Fibroblast of lung (primary cell): ENCODE results near the gene C12orf56. TPM values are rescaled to one million over a fixed set of nuclear protein-coding genes. Genes with fewer than 3 reads are reported as not detected.

Experiments
- DNase-seq, 2 donors: peaks; one replicate each; pipeline versions ENCODE4 v3.0.0 to v3.0.0-alpha.2; 2010; ENCODE audit warnings: low read depth in 2 of 2
- H2AFZ ChIP-seq: 2 replicates; pipeline ENCODE4 v1.5.1; 2012; ENCODE audit warnings: low read length, control low read depth, inconsistent platforms
- H3K27ac ChIP-seq: 2 replicates; pipeline ENCODE4 v1.5.1; 2011; ENCODE audit warnings: low read length, control low read depth; ENCODE audit not compliant: insufficient read depth
- H3K27me3 ChIP-seq: 2 replicates; pipeline ENCODE4 v1.5.1; 2011; ENCODE audit warnings: mild to moderate bottlenecking, low read length; ENCODE audit not compliant: control insufficient read depth, insufficient read depth
- H3K36me3 ChIP-seq: 2 replicates; pipeline ENCODE4 v1.5.1; 2011; ENCODE audit warnings: low read length; ENCODE audit not compliant: control insufficient read depth, insufficient read depth
- H3K4me1 ChIP-seq: 2 replicates; pipeline ENCODE4 v1.5.1; 2011; ENCODE audit warnings: low read length; ENCODE audit not compliant: control insufficient read depth, insufficient read depth; ENCODE audit errors: extremely low read depth
- H3K4me2 ChIP-seq: 2 replicates; pipeline ENCODE4 v1.5.1; 2011; ENCODE audit warnings: low read length, control low read depth; ENCODE audit not compliant: insufficient read depth; ENCODE audit errors: extremely low read depth
- H3K4me3 ChIP-seq, 4 experiments: fragments of 200-600 bp in 1 of 4; sonication (generic) in 1 of 4; replicated peaks in 1 of 4; 2 replicates each; pipeline ENCODE4 v1.5.1; 2011 to 2016; ENCODE audit warnings: low read length in 4 of 4, low read depth in 3 of 4, mild to moderate bottlenecking in 3 of 4, control low read depth in 2 of 4, inconsistent platforms in 1 of 4, mixed read lengths in 1 of 4; ENCODE audit not compliant: insufficient read depth in 1 of 4; ENCODE audit errors: control extremely low read depth in 1 of 4
- H3K79me2 ChIP-seq: 2 replicates; pipeline ENCODE4 v1.5.1; 2012; ENCODE audit warnings: mild to moderate bottlenecking, low read length, inconsistent platforms; ENCODE audit not compliant: control insufficient read depth, insufficient read depth
- H3K9ac ChIP-seq: 2 replicates; pipeline ENCODE4 v1.5.1; 2011; ENCODE audit warnings: mild to moderate bottlenecking, low read length, control low read depth; ENCODE audit not compliant: insufficient read depth
- H3K9me3 ChIP-seq: 2 replicates; pipeline ENCODE4 v1.5.1; 2012; ENCODE audit warnings: low read depth, low read length; ENCODE audit not compliant: control insufficient read depth, insufficient read depth
- H4K20me1 ChIP-seq: 2 replicates; pipeline ENCODE4 v1.5.1; 2011; ENCODE audit warnings: low read length; ENCODE audit not compliant: control insufficient read depth, insufficient read depth; ENCODE audit errors: extremely low read depth
- CTCF ChIP-seq, 2 donors: IDR thresholded peaks in 1 of 2; conservative IDR thresholded peaks in 1 of 2; 1 replicate in 1 of 2; 2 replicates in 1 of 2; pipeline ENCODE4 v1.5.1; 2011 to 2012; ENCODE audit warnings: low read length in 2 of 2, control low read depth in 1 of 2, inconsistent platforms in 1 of 2, low read depth in 1 of 2, mild to moderate bottlenecking in 1 of 2
- EZH2 ChIP-seq: IDR thresholded peaks from 2 replicates; pipeline ENCODE4 v1.5.1; 2012; ENCODE audit warnings: low read length, control low read depth, mild to moderate bottlenecking; ENCODE audit errors: missing control alignments
- polyA plus RNA-seq, 2 donors: library from polyadenylated mRNA; depleted of rRNA in 1 of 2; stranded (reverse) in 1 of 2; unstranded in 1 of 2; fragments of >200 nt; gene quantifications; 2 replicates each; pipeline ENCODE4 v1.2.1, GENCODE V29; 2011 to 2012; ENCODE audit warnings: missing spikeins in 1 of 2
- total RNA-seq: library from RNA; depleted of rRNA; stranded (reverse); fragments of >200 nt; gene quantifications from 2 replicates; pipeline ENCODE4 v1.2.1, GENCODE V29; 2014

Gene C12orf56
- total and polyA plus RNA-seq, 2 donors (not counting 1 experiment from before 2014, with no cell fraction given): 0.10 to 1.5 TPM

- no peaks in the 10 kb centered on the region for H3K79me2 ChIP-seq
- no peak overlapping the region for H3K4me3 ChIP-seq
- H3K4me2 ChIP-seq: no peak overlapping the region
- DNase-seq: peak in 1 of 2 donors; percentile 5
- TF ChIP-seq EZH2 (no peak), CTCF (conservative IDR thresholded peaks at IDR 0.05 in 1 of 2, IDR thresholded peaks at IDR 0.05 in 1 of 2; ENCODE audit: low read depth in 1 of 2, low read length in 2 of 2) (no peak)
- H3K4me1 ChIP-seq: no peaks in the 10 kb centered on the region
- H3K27ac ChIP-seq: no peak overlapping the region
- H3K9me3 ChIP-seq: no peaks in the 10 kb centered on the region
- H3K36me3 ChIP-seq: no peaks in the 10 kb centered on the region
- H2AFZ ChIP-seq: no peak overlapping the region
- H3K27me3 ChIP-seq: no peaks in the 10 kb centered on the region
- H4K20me1 ChIP-seq: no peaks in the 10 kb centered on the region
- H3K9ac ChIP-seq: no peak overlapping the region
Measured at GRCh38 chr12:64258576-64258975, 132.0 kb downstream of the C12orf56 start.

- Histone ChIP-seq H4K20me1 (no peaks in the 10 kb centered on the region), H3K27me3 (no peaks in the 10 kb centered on the region), H3K9ac (no peak overlapping the region), H2AFZ (no peak overlapping the region), H3K27ac (no peak overlapping the region), H3K4me1 (no peaks in the 10 kb centered on the region), H3K4me2 (no peak overlapping the region), H3K4me3 (no peak overlapping the region), H3K9me3 (no peaks in the 10 kb centered on the region), H3K36me3 (no peaks in the 10 kb centered on the region), H3K79me2 (no peaks in the 10 kb centered on the region)
- DNase-seq: peak; percentile 42 to 80
- TF ChIP-seq CTCF (conservative IDR thresholded peaks at IDR 0.05 in 1 of 2, IDR thresholded peaks at IDR 0.05 in 1 of 2; ENCODE audit: low read depth in 1 of 2, low read length in 2 of 2) (peak; percentile 33 to 53), EZH2 (no peak)
Measured at GRCh38 chr12:64256166-64256800, 134.3 kb downstream of the C12orf56 start.

- Histone ChIP-seq H3K9ac (no peak overlapping the region), H3K27me3 (no peaks in the 10 kb centered on the region), H3K36me3 (no peaks in the 10 kb centered on the region), H3K9me3 (no peaks in the 10 kb centered on the region), H2AFZ (no peak overlapping the region), H3K79me2 (no peaks in the 10 kb centered on the region), H3K4me1 (no peaks in the 10 kb centered on the region), H3K27ac (no peak overlapping the region), H3K4me2 (no peak overlapping the region), H4K20me1 (no peaks in the 10 kb centered on the region), H3K4me3 (no peak overlapping the region)
- TF ChIP-seq CTCF (conservative IDR thresholded peaks at IDR 0.05 in 1 of 2, IDR thresholded peaks at IDR 0.05 in 1 of 2; ENCODE audit: low read depth in 1 of 2, low read length in 2 of 2): no peak
- no peak for DNase-seq
Measured at GRCh38 chr12:64255249-64255648, 135.3 kb downstream of the C12orf56 start.
